Mesenchymal stem cell (in vitro differentiated cells and primary cell): ENCODE results near the gene SREBF1.
A peak's percentile ranks its signal among the peaks of the same experiment; 100 is the strongest.

Experiments used
- DNase-seq: peaks from one replicate; pipeline ENCODE4 v3.0.0-alpha.2; 2013
- H2AFZ ChIP-seq: one replicate; pipeline ENCODE4 v1.6.1; 2013; ENCODE audit warnings: low read depth, mild to moderate bottlenecking, control low read depth, inconsistent platforms, low read length, moderate library complexity
- H2AK5ac ChIP-seq: 2 replicates; pipeline ENCODE4 v1.6.1; 2013; ENCODE audit warnings: low read length, moderate library complexity, mild to moderate bottlenecking, inconsistent platforms; ENCODE audit not compliant: severe bottlenecking
- H2BK120ac ChIP-seq: one replicate; pipeline ENCODE4 v1.6.1; 2013; ENCODE audit warnings: low read depth, mild to moderate bottlenecking, inconsistent platforms, low read length, moderate library complexity
- H2BK12ac ChIP-seq, 2 experiments: one replicate each; pipeline ENCODE4 v1.6.1; 2013; ENCODE audit warnings: inconsistent platforms in 2 of 2, low read length in 2 of 2, mild to moderate bottlenecking in 2 of 2, moderate library complexity in 2 of 2, control low read depth in 1 of 2
- H2BK15ac ChIP-seq: one replicate; pipeline ENCODE4 v1.6.1; 2013; ENCODE audit warnings: mild to moderate bottlenecking, low read depth, inconsistent platforms; ENCODE audit not compliant: poor library complexity, severe bottlenecking
- H2BK5ac ChIP-seq: 2 replicates; pipeline ENCODE4 v1.6.1; 2013; ENCODE audit warnings: low read depth, mild to moderate bottlenecking, low read length, control low read depth, inconsistent platforms; ENCODE audit not compliant: poor library complexity, severe bottlenecking
- H3K14ac ChIP-seq, 2 experiments: one replicate each; pipeline ENCODE4 v1.6.1; 2013; ENCODE audit warnings: inconsistent platforms in 2 of 2, low read length in 2 of 2, control low read depth in 1 of 2, mild to moderate bottlenecking in 1 of 2, moderate library complexity in 1 of 2
- H3K18ac ChIP-seq, 2 experiments: one replicate each; pipeline ENCODE4 v1.6.1; 2013; ENCODE audit warnings: inconsistent platforms in 2 of 2, low read length in 2 of 2, control low read depth in 1 of 2, low read depth in 1 of 2, mild to moderate bottlenecking in 1 of 2
- H3K23ac ChIP-seq, 2 experiments: one replicate each; pipeline ENCODE4 v1.6.1; 2013; ENCODE audit warnings: inconsistent platforms in 2 of 2, low read length in 2 of 2, mild to moderate bottlenecking in 2 of 2, moderate library complexity in 2 of 2, control low read depth in 1 of 2
- H3K27ac ChIP-seq: 2 replicates; pipeline ENCODE4 v1.5.1; 2013; ENCODE audit warnings: mild to moderate bottlenecking, moderate library complexity, low read length, control low read depth, inconsistent platforms; ENCODE audit not compliant: poor library complexity, severe bottlenecking
- H3K27me3 ChIP-seq, 2 experiments: 2 replicates each; pipeline versions ENCODE4 v1.6.1 to v1.7.0; 2013; ENCODE audit warnings: low read length in 2 of 2, mild to moderate bottlenecking in 2 of 2, moderate library complexity in 2 of 2, control low read depth in 1 of 2, inconsistent platforms in 1 of 2; ENCODE audit not compliant: control insufficient read depth in 1 of 2, insufficient read depth in 1 of 2
- H3K36me3 ChIP-seq, 2 experiments: 2 replicates each; pipeline versions ENCODE4 v1.6.1 to v1.7.0; 2013; ENCODE audit warnings: low read length in 2 of 2, control low read depth in 1 of 2, inconsistent platforms in 1 of 2, low read depth in 1 of 2, mild to moderate bottlenecking in 1 of 2; ENCODE audit not compliant: insufficient read depth in 2 of 2, control insufficient read depth in 1 of 2
- H3K4ac ChIP-seq, 2 experiments: one replicate each; pipeline ENCODE4 v1.6.1; 2013; ENCODE audit warnings: inconsistent platforms in 2 of 2, low read length in 2 of 2, mild to moderate bottlenecking in 2 of 2, moderate library complexity in 2 of 2, control low read depth in 1 of 2, low read depth in 1 of 2
- H3K4me1 ChIP-seq: 2 replicates; pipeline ENCODE4 v1.6.1; 2013; ENCODE audit warnings: low read depth, low read length, control low read depth; ENCODE audit not compliant: control insufficient read depth, insufficient read depth
- H3K4me2 ChIP-seq: 2 replicates; pipeline ENCODE4 v1.6.1; 2013; ENCODE audit warnings: low read length, mild to moderate bottlenecking, inconsistent platforms; ENCODE audit not compliant: poor library complexity, severe bottlenecking
- H3K4me3 ChIP-seq, 2 experiments: 2 replicates each; pipeline versions ENCODE4 v1.5.1 to v1.7.0; 2013; ENCODE audit warnings: low read length in 2 of 2, mild to moderate bottlenecking in 2 of 2, control low read depth in 1 of 2, low read depth in 1 of 2; ENCODE audit not compliant: insufficient read depth in 1 of 2
- H3K79me1 ChIP-seq: replicated peaks from 2 replicates; pipeline ENCODE4 v1.6.1; 2013; ENCODE audit warnings: mild to moderate bottlenecking, control low read depth, low read length, inconsistent platforms; ENCODE audit not compliant: poor library complexity, severe bottlenecking
- H3K9ac ChIP-seq: 2 replicates; pipeline ENCODE4 v1.7.0; 2013; ENCODE audit warnings: mild to moderate bottlenecking, low read length, moderate library complexity
- H3K9me3 ChIP-seq: 2 replicates; pipeline ENCODE4 v1.7.0; 2013; ENCODE audit warnings: mild to moderate bottlenecking, low read length; ENCODE audit not compliant: control insufficient read depth
- H4K8ac ChIP-seq: one replicate; pipeline ENCODE4 v1.6.1; 2013; ENCODE audit warnings: inconsistent platforms, mild to moderate bottlenecking, low read length, moderate library complexity
- H4K91ac ChIP-seq: one replicate; pipeline ENCODE4 v1.6.1; 2013; ENCODE audit warnings: mild to moderate bottlenecking, low read length, inconsistent platforms
- WGBS: methylation state at CpG from one replicate; pipeline ENCODE4 v1.1.7; 2013; ENCODE audit warnings: mixed read lengths; 5-methylcytosine and 5-hydroxymethylcytosine counted together

SREBF1 gene

DNA sequence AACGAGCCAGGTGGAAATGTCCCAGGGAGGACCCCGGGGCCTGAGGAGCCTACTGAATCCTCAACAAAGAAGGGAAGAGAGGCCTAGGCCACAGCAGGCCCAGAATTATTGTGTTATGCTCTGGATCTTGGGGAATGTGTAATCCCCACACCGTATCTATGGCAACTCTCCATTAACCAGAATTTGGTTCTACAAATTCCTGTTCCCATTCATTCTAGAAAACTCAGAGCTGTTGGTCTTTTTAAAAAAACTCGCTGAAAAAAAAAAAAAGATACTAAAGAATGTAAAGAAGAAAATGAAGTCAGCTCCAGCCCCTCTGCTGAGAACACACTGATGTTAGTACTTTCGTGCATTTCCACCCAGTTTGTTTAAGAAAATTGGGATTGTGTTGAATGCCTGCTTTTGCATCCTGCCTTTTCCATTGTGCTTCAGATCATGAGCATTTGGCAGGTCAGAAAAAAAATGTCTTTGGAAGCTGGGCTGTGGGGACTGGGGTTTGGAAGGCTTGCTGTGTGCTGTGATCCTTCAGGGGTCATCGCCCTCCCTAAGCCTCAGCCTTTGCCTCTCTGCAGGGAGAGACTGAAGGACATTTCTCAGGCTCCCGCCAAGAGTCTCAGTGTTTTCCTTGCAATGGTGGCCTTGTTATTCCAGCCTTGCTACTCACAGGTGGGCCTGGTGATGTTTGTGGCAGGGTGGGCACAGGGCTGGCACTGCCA is 69.5 kb downstream of the SREBF1 start:
- no peak overlapping the region for H2BK120ac ChIP-seq
- no peak overlapping the region for H4K8ac ChIP-seq
- H2BK5ac ChIP-seq = no peak overlapping the region
- no peak overlapping the region for H3K9ac ChIP-seq
- no peak overlapping the region for H3K4me3 ChIP-seq
- no peak for DNase-seq
- no peak overlapping the region for H2AFZ ChIP-seq
- H3K79me1 ChIP-seq = peaks cover 74% of the 10 kb centered on the region
- peak overlapping the region in 1 of 2 experiments; percentile 59 for H3K4ac ChIP-seq
- H3K4me2 ChIP-seq = no peak overlapping the region
- WGBS = 90% methylated on average over 4 of the region's 7 CpGs
- no peaks in the 10 kb centered on the region for H3K27me3 ChIP-seq
- H3K9me3 ChIP-seq = no peaks in the 10 kb centered on the region
- peak overlapping the region; percentile 16 for H2AK5ac ChIP-seq
- peaks cover 49% of the 10 kb centered on the region for H3K4me1 ChIP-seq
- no peak overlapping the region for H3K18ac ChIP-seq
- no peak overlapping the region for H3K23ac ChIP-seq
- peaks cover 4 to 28% of the 10 kb centered on the region in 2 experiments for H3K36me3 ChIP-seq
- H2BK12ac ChIP-seq = no peak overlapping the region
- no peak overlapping the region for H2BK15ac ChIP-seq
- H3K14ac ChIP-seq = no peak overlapping the region
- H4K91ac ChIP-seq = peak overlapping the region; percentile 91
- H3K27ac ChIP-seq = no peak overlapping the region

- H3K9me3 ChIP-seq = no peaks in the 10 kb centered on the region
- H3K27me3 ChIP-seq = no peaks in the 10 kb centered on the region
- 93% methylated on average over 4 of the region's 4 CpGs for WGBS
- H3K18ac ChIP-seq = peak overlapping the region; percentile 22 to 37
- H2AK5ac ChIP-seq = peak overlapping the region; percentile 16
- no peak overlapping the region for H2AFZ ChIP-seq
- peak overlapping the region in 1 of 2 experiments; percentile 68 for H3K14ac ChIP-seq
- no peak overlapping the region for H2BK5ac ChIP-seq
- H4K91ac ChIP-seq = peak overlapping the region; percentile 91
- no peak overlapping the region for H3K27ac ChIP-seq
- DNase-seq = no peak
- no peak overlapping the region for H4K8ac ChIP-seq
- H3K4ac ChIP-seq = peak overlapping the region in 1 of 2 experiments; percentile 59
- no peak overlapping the region for H2BK120ac ChIP-seq
- no peak overlapping the region for H2BK12ac ChIP-seq
- peaks cover 48% of the 10 kb centered on the region for H3K4me1 ChIP-seq
- H3K9ac ChIP-seq = no peak overlapping the region
- peaks cover 73% of the 10 kb centered on the region for H3K79me1 ChIP-seq
- H2BK15ac ChIP-seq = no peak overlapping the region
- H3K36me3 ChIP-seq = peaks cover 4 to 28% of the 10 kb centered on the region in 2 experiments
- no peak overlapping the region for H3K23ac ChIP-seq
- H3K4me3 ChIP-seq = no peak overlapping the region
- no peak overlapping the region for H3K4me2 ChIP-seq
Observed at GRCh38 chr17:17766744-17767120, 70.1 kb downstream of the SREBF1 start.

DNA sequence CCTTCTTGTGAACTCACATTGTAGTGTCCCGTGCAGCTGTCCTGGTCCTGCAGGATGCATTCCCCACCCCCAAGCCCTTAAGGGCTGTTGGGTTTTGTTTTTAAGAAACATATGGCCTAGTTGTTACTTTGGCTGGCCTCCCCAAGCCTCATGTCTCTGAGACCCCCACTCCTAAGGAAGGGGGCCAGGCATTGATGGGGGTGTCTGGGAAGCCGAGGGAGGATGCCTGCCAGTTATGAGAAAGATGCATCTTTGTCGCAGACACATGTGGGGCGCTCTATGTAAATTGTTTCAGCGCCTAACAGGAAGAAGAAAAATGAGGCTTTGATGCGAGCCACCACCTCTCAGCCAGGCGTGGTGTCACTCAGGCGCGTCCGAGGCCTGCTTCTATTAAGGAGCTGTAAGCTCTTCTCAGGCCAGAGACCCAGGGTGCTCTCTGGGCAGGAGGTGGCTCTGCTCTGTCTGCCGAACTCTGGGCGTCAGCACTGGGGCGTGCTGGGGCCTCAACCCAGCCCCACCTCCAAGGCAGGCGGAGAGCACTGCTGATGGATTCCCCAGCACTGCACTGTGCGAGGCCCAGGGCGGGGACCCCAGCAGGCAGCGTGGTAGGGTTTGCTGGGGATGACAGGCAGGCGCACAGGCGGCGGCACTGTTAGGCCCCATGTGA is 70.6 kb downstream of the SREBF1 start:
- 89% methylated on average over 19 of the region's 20 CpGs for WGBS
- Histone ChIP-seq H3K4ac (peak overlapping the region in 1 of 2 experiments; percentile 50), H3K27me3 (no peaks in the 10 kb centered on the region), H3K4me1 (peaks cover 47% of the 10 kb centered on the region), H3K18ac (peak overlapping the region; percentile 22 to 37), H3K36me3 (peaks cover 4 to 28% of the 10 kb centered on the region in 2 experiments), H2BK120ac (no peak overlapping the region), H3K9ac (no peak overlapping the region), H2BK12ac (no peak overlapping the region), H3K9me3 (no peaks in the 10 kb centered on the region), H2AK5ac (no peak overlapping the region), H3K4me3 (no peak overlapping the region), H3K79me1 (peaks cover 73% of the 10 kb centered on the region), H3K27ac (no peak overlapping the region), H4K8ac (no peak overlapping the region), H2AFZ (no peak overlapping the region), H3K4me2 (no peak overlapping the region), H3K14ac (peak overlapping the region in 1 of 2 experiments; percentile 68), H2BK5ac (no peak overlapping the region), H4K91ac (peak overlapping the region; percentile 91), H2BK15ac (no peak overlapping the region), H3K23ac (no peak overlapping the region)
- no peak for DNase-seq

DNA sequence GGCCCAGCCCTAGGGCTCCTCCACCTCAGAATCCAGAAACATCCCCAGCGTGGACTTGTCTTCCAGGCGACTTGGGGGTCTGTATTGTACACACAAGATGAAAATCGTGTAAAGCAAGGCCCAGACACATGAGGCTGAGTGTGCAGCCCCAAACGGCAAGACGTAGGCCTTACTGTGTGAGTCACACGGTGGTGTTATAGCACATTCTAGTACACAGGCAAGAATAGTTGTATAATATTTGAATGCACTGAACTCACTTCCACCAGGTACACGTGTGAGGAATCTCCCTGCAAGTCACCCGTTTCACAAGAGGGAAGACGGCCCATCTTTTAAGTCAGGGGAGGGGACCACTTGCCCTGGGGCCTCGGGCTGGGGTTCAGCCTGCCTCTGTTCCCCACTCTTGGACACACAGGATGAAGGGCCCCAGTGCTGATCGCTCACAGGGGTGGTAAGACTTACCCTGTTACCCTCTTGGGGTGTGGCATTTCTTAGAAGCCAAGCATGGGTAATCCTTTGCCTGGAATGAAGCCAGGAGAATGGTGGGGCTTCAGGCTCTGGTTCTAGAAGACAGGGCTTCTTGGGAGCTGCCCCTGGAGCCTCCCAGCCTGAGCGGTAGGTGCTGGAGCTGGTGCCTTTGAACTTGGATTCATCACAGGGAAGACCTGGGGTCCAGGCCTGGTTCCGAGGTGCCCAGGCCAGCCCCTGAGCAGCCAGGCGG is 71.3 kb downstream of the SREBF1 start:
- H3K14ac ChIP-seq = no peak overlapping the region
- no peak overlapping the region for H4K91ac ChIP-seq
- no peak overlapping the region for H2AFZ ChIP-seq
- no peak overlapping the region for H3K9ac ChIP-seq
- H3K9me3 ChIP-seq = no peaks in the 10 kb centered on the region
- H3K27ac ChIP-seq = no peak overlapping the region
- no peak overlapping the region for H2BK5ac ChIP-seq
- no peak overlapping the region for H3K18ac ChIP-seq
- no peaks in the 10 kb centered on the region for H3K27me3 ChIP-seq
- DNase-seq = peak; percentile 25
- no peak overlapping the region for H2AK5ac ChIP-seq
- H2BK120ac ChIP-seq = no peak overlapping the region
- H3K79me1 ChIP-seq = peaks cover 71% of the 10 kb centered on the region
- peak overlapping the region; percentile 25 for H4K8ac ChIP-seq
- peak overlapping the region; percentile 83 for H2BK15ac ChIP-seq
- H2BK12ac ChIP-seq = no peak overlapping the region
- no peak overlapping the region for H3K23ac ChIP-seq
- H3K4me3 ChIP-seq = no peak overlapping the region
- peaks cover 43% of the 10 kb centered on the region for H3K4me1 ChIP-seq
- no peak overlapping the region for H3K4me2 ChIP-seq
- WGBS = 88% methylated on average over 10 of the region's 14 CpGs
- H3K4ac ChIP-seq = no peak overlapping the region
- peaks cover 4 to 28% of the 10 kb centered on the region in 2 experiments for H3K36me3 ChIP-seq
